GM19035 (cell line): ENCODE data around the gene CMPK1.
"Not testable (repeated sequence)": the region's sequence is repeated elsewhere in the genome, so short reads cannot be mapped to it uniquely, and the experiment has no call there.

Source experiments
- ATAC-seq: cut with Tn5 transposase; IDR thresholded peaks from one replicate; pipeline ENCODE4 v1.9.1; 2021; ENCODE audit not compliant: unreplicated experiment

The CMPK1 gene

GRCh38 chr1:47337350-47337749, 3.8 kb downstream of the CMPK1 start:
- no peak for ATAC-seq

GRCh38 chr1:47338249-47339077, 4.9 kb downstream of the CMPK1 start:
- ATAC-seq = no peak

- no peak for ATAC-seq
Observed at GRCh38 chr1:47340227-47340626, 6.6 kb downstream of the CMPK1 start.

GRCh38 chr1:47346979-47347378, 13.4 kb downstream of the CMPK1 start:
- not testable (repeated sequence) for ATAC-seq

GRCh38 chr1:47347735-47348134, 14.1 kb downstream of the CMPK1 start:
- no peak for ATAC-seq

GRCh38 chr1:47348246-47348645, 14.7 kb downstream of the CMPK1 start:
- no peak for ATAC-seq

- ATAC-seq = peak; percentile 73
Observed at GRCh38 chr1:47351305-47351704, 17.7 kb downstream of the CMPK1 start.

GRCh38 chr1:47361380-47361779, 27.8 kb downstream of the CMPK1 start:
- no peak for ATAC-seq

- ATAC-seq = no peak
Observed at GRCh38 chr1:47362828-47363227, 29.2 kb downstream of the CMPK1 start.

GRCh38 chr1:47367651-47368050, 34.1 kb downstream of the CMPK1 start:
- no peak for ATAC-seq

- no peak for ATAC-seq
Observed at GRCh38 chr1:47371016-47371517, 37.5 kb downstream of the CMPK1 start.

- ATAC-seq = no peak
Observed at GRCh38 chr1:47374501-47374900, 40.9 kb downstream of the CMPK1 start.

GRCh38 chr1:47378147-47378546, 44.6 kb downstream of the CMPK1 start:
- no peak for ATAC-seq

GRCh38 chr1:47380699-47381098, 47.1 kb downstream of the CMPK1 start:
- ATAC-seq = no peak

GRCh38 chr1:47382399-47382983, 48.9 kb downstream of the CMPK1 start:
- no peak for ATAC-seq

GRCh38 chr1:47384083-47384482, 50.5 kb downstream of the CMPK1 start:
- no peak for ATAC-seq

- ATAC-seq = no peak
Observed at GRCh38 chr1:47385020-47385419, 51.4 kb downstream of the CMPK1 start.

- ATAC-seq = no peak
Observed at GRCh38 chr1:47386268-47386667, 52.7 kb downstream of the CMPK1 start.

GRCh38 chr1:47388030-47388890, 54.7 kb downstream of the CMPK1 start:
- no peak for ATAC-seq

GRCh38 chr1:47388891-47389238, 55.3 kb downstream of the CMPK1 start:
- no peak for ATAC-seq

GRCh38 chr1:47389731-47390130, 56.1 kb downstream of the CMPK1 start:
- no peak for ATAC-seq

GRCh38 chr1:47390843-47391242, 57.3 kb downstream of the CMPK1 start:
- no peak for ATAC-seq
